B cell (primary cell): ENCODE measurements around the gene SRRD. TPM values are rescaled to one million over a fixed set of nuclear protein-coding genes. Genes with fewer than 3 reads are reported as not detected.

Experiments used
- ATAC-seq: fragments of 200-7000 bp; cut with Tn5 transposase; one replicate; pipeline ENCODE4 v1.10.0; 2021; ENCODE audit warnings: low read depth, mild to moderate bottlenecking, moderate number of reproducible peaks, moderate library complexity
- CTCF ChIA-PET: fragments of 350-600 bp; sonication (Branson Sonifier 250); formaldehyde crosslinking; loops from one replicate; lab custom pipeline; 2021; ENCODE audit warnings: antibody characterized with exemption, inconsistent platforms; lab: Charles Lee
- POLR2A ChIA-PET: fragments of 350-600 bp; sonication (Branson Sonifier 250); formaldehyde crosslinking; loops from one replicate; lab custom pipeline; 2021; ENCODE audit warnings: antibody characterized with exemption; lab: Charles Lee
- DNase-seq: peaks from one replicate; pipeline ENCODE4 v3.0.0; 2013
- H2AFZ ChIP-seq: 2 replicates; pipeline ENCODE4 v1.6.1; 2012; ENCODE audit warnings: mild to moderate bottlenecking, low read depth, low read length; ENCODE audit not compliant: insufficient read depth, poor library complexity, severe bottlenecking
- H3K27ac ChIP-seq, 2 donors: 1 replicate in 1 of 2; 2 replicates in 1 of 2; pipeline ENCODE4 v1.5.1; 2012 to 2013; ENCODE audit warnings: low read length in 2 of 2, mild to moderate bottlenecking in 2 of 2, moderate library complexity in 1 of 2
- H3K27me3 ChIP-seq, 4 experiments: fragments of 200-600 bp in 1 of 4; sonication (generic) in 1 of 4; replicated peaks in 1 of 4; 1 replicate in 2 of 4; 2 replicates in 2 of 4; pipeline versions ENCODE4 v1.6.1 to v1.7.0; 2013 to 2016; ENCODE audit warnings: low read length in 3 of 4, mild to moderate bottlenecking in 2 of 4, mixed read lengths in 1 of 4, moderate library complexity in 1 of 4; ENCODE audit not compliant: insufficient read depth in 4 of 4, control insufficient read depth in 3 of 4; ENCODE audit errors: control extremely low read depth in 1 of 4
- H3K36me3 ChIP-seq, 2 experiments: replicated peaks in 1 of 2; 1 replicate in 1 of 2; 2 replicates in 1 of 2; pipeline versions ENCODE4 v1.6.1 to v1.7.1; 2013; ENCODE audit warnings: low read length in 1 of 2; ENCODE audit not compliant: insufficient read depth in 2 of 2, control insufficient read depth in 1 of 2; ENCODE audit errors: control extremely low read depth in 1 of 2, extremely low read depth in 1 of 2
- H3K4me1 ChIP-seq, 2 donors: fragments of 200-600 bp in 1 of 2; sonication (generic) in 1 of 2; 1 replicate in 1 of 2; 2 replicates in 1 of 2; pipeline versions ENCODE4 v1.5.1 to v1.6.1; 2013 to 2017; ENCODE audit warnings: low read length in 2 of 2; ENCODE audit not compliant: control insufficient read depth in 2 of 2, insufficient read depth in 2 of 2
- H3K4me2 ChIP-seq: replicated peaks from 2 replicates; pipeline ENCODE3; 2012; ENCODE audit warnings: mild to moderate bottlenecking, low read depth, low read length; ENCODE audit not compliant: poor library complexity, severe bottlenecking
- H3K4me3 ChIP-seq, 5 experiments: fragments of 200-600 bp in 1 of 5; sonication (generic) in 1 of 5; 1 replicate in 3 of 5; 2 replicates in 2 of 5; pipeline versions ENCODE4 v1.5.1 to v1.7.0; 2011 to 2016; ENCODE audit warnings: low read length in 4 of 5, mild to moderate bottlenecking in 4 of 5, low read depth in 2 of 5, control low read depth in 1 of 5, moderate library complexity in 1 of 5; ENCODE audit not compliant: insufficient read depth in 1 of 5; ENCODE audit errors: control extremely low read depth in 1 of 5, extremely low read depth in 1 of 5
- H3K79me2 ChIP-seq: fragments of 200-600 bp; sonication (generic); one replicate; pipeline ENCODE4 v1.6.0; 2016; ENCODE audit warnings: low read length; ENCODE audit not compliant: control insufficient read depth, insufficient read depth
- H3K9ac ChIP-seq: fragments of 200-600 bp; sonication (generic); 2 replicates; pipeline ENCODE4 v1.6.1; 2017; ENCODE audit warnings: mild to moderate bottlenecking, low read length, moderate library complexity
- H3K9me3 ChIP-seq, 3 donors: one replicate each; pipeline versions ENCODE4 v1.6.1 to v1.7.1; 2013; ENCODE audit warnings: low read length in 2 of 3; ENCODE audit not compliant: control insufficient read depth in 2 of 3, insufficient read depth in 1 of 3; ENCODE audit errors: control extremely low read depth in 1 of 3
- H4K20me1 ChIP-seq: 2 replicates; pipeline ENCODE4 v1.6.0; 2012; ENCODE audit warnings: mild to moderate bottlenecking, low read length; ENCODE audit not compliant: insufficient read depth, control insufficient read depth, poor library complexity, severe bottlenecking
- H3K27ac Mint-ChIP-seq: one replicate; pipeline ENCODE4 v1.8.0; 2021; ENCODE audit warnings: mixed read lengths
- H3K27me3 Mint-ChIP-seq: one replicate; pipeline ENCODE4 v1.8.0; 2021; ENCODE audit warnings: mixed read lengths
- H3K4me1 Mint-ChIP-seq: one replicate; pipeline ENCODE4 v1.8.0; 2021; ENCODE audit warnings: mixed read lengths
- H3K4me3 Mint-ChIP-seq: one replicate; pipeline ENCODE4 v1.8.0; 2021; ENCODE audit warnings: mixed read lengths
- H3K9me3 Mint-ChIP-seq: one replicate; pipeline ENCODE4 v1.8.0; 2022; ENCODE audit warnings: mixed read lengths; ENCODE audit not compliant: insufficient read depth
- CTCF ChIP-seq: fragments of 200-600 bp; IDR thresholded peaks from one replicate; pipeline ENCODE4 v1.8.0; 2022; ENCODE audit warnings: antibody characterized with exemption, mild to moderate bottlenecking
- EZH2 ChIP-seq: IDR thresholded peaks from 2 replicates; pipeline ENCODE4 v1.6.1; 2012; ENCODE audit warnings: borderline replicate concordance, low read depth, mild to moderate bottlenecking, moderate library complexity, low read length; ENCODE audit not compliant: insufficient read depth, poor library complexity, severe bottlenecking
- WGBS: methylation state at CpG from one replicate; pipeline ENCODE4 v1.1.5; 2013; ENCODE audit warnings: missing lambda C conversion rate; ENCODE audit not compliant: insufficient coverage; 5-methylcytosine and 5-hydroxymethylcytosine counted together
- intact Hi-C: fragments of 100-400 bp; cut with micrococcal nuclease; formaldehyde crosslinking; loops from one replicate; pipeline ENCODE4 v1.10.0; 2022
- polyA plus RNA-seq: library from polyadenylated mRNA; depleted of rRNA; stranded (reverse); fragments of >200 nt; gene quantifications from 2 replicates; pipeline ENCODE4 v1.2.3, GENCODE V29; 2012
- total RNA-seq, 2 donors: library from RNA; stranded (reverse); fragments of 120-200 nt in 1 of 2; gene quantifications; 1 replicate in 1 of 2; 2 replicates in 1 of 2; pipeline versions ENCODE4 v1.2.3 to v1.2.4, GENCODE V29; 2013 to 2022

The SRRD gene
- total and polyA plus RNA-seq, 2 donors (not counting 1 experiment from before 2014, with no cell fraction given) = 7.8 to 19.2 TPM

GRCh38 chr22:26516503-26516902, 32.8 kb downstream of the SRRD start:
- no peaks in the 10 kb centered on the region for H3K36me3 ChIP-seq
- no peaks in the 10 kb centered on the region for H3K9me3 Mint-ChIP-seq
- H3K4me3 Mint-ChIP-seq = no peak overlapping the region
- no peak for TF ChIP-seq EZH2
- TF ChIP-seq CTCF = no peak
- ATAC-seq (no peak), DNase-seq (no peak)
- no peaks in the 10 kb centered on the region for H4K20me1 ChIP-seq
- no peaks in the 10 kb centered on the region for H3K9me3 ChIP-seq
- H3K4me3 ChIP-seq = no peak overlapping the region
- no peaks in the 10 kb centered on the region for H3K27me3 Mint-ChIP-seq
- POLR2A ChIA-PET = no interaction called here
- H3K9ac ChIP-seq = no peak overlapping the region
- H3K79me2 ChIP-seq = peaks cover 29% of the 10 kb centered on the region
- WGBS = 100% methylated on average over 1 of the region's 1 CpG
- H3K4me1 Mint-ChIP-seq = peaks cover 22% of the 10 kb centered on the region
- no peak overlapping the region for H3K4me2 ChIP-seq
- intact Hi-C loops = no loop called here
- H3K27ac Mint-ChIP-seq = no peak overlapping the region
- CTCF ChIA-PET = no interaction called here
- peaks cover 11 to 12% of the 10 kb centered on the region in 2 donors for H3K4me1 ChIP-seq
- H2AFZ ChIP-seq = no peak overlapping the region
- no peaks in the 10 kb centered on the region for H3K27me3 ChIP-seq
- no peak overlapping the region for H3K27ac ChIP-seq

DNA sequence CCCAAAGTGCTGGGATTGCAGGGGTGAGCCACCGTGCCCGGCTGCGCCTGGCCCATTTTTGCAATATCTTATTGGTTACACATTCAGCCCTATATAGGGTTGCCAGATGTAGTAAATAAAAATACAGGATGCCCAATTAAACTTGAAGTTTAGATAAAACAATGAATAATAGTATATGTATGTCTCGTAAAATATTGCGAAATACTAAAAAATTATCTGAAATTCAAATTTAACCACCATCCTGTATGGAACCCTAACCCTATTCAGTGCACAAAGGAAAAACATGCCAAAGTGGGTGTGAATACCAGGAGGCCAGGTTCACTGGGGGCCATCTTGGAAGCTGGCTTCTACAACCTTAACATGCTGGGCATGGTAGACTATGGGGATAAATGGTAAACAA, 33.8 kb downstream of the SRRD start:
- TF ChIP-seq EZH2 = no peak
- TF ChIP-seq CTCF = no peak
- POLR2A ChIA-PET = no interaction called here
- Histone ChIP-seq H3K27me3 (no peaks in the 10 kb centered on the region), H2AFZ (no peak overlapping the region), H3K4me1 (peaks cover 7 to 8% of the 10 kb centered on the region in 2 donors), H3K9me3 (no peaks in the 10 kb centered on the region), H3K36me3 (no peaks in the 10 kb centered on the region), H3K4me3 (no peak overlapping the region), H3K9ac (no peak overlapping the region), H3K4me2 (no peak overlapping the region), H3K27ac (no peak overlapping the region), H4K20me1 (no peaks in the 10 kb centered on the region), H3K79me2 (peaks cover 20% of the 10 kb centered on the region)
- no CpG with 5 or more reads among the region's 5 CpGs for WGBS
- Mint-ChIP-seq H3K27ac (no peak overlapping the region), H3K4me3 (no peak overlapping the region), H3K4me1 (peaks cover 12% of the 10 kb centered on the region), H3K9me3 (no peaks in the 10 kb centered on the region), H3K27me3 (no peaks in the 10 kb centered on the region)
- no peak for ATAC-seq
- intact Hi-C loops = no loop called here
- CTCF ChIA-PET = interaction anchor here (1.8 kb wide), 1 partner anchor 15 kb away, joined by 3 read pairs; no protein-coding TSS in a partner anchor
- no peak for DNase-seq
